Activated CD4-positive, CD25-positive, alpha-beta regulatory T cell treated with anti-CD3 and anti-CD28 coated beads, Interleukin-2, amount 50 U/mL, for 16 hours (primary cell): ENCODE measurements around the gene CMTM1.
"Not testable (repeated sequence)": the region's sequence is repeated elsewhere in the genome, so short reads cannot be mapped to it uniquely, and the experiment has no call there.

Experiments used
- DNase-seq: peaks from one replicate; pipeline ENCODE4 v3.0.0-alpha.2; 2020; ENCODE audit warnings: low read depth, low spot score

The CMTM1 gene

DNA sequence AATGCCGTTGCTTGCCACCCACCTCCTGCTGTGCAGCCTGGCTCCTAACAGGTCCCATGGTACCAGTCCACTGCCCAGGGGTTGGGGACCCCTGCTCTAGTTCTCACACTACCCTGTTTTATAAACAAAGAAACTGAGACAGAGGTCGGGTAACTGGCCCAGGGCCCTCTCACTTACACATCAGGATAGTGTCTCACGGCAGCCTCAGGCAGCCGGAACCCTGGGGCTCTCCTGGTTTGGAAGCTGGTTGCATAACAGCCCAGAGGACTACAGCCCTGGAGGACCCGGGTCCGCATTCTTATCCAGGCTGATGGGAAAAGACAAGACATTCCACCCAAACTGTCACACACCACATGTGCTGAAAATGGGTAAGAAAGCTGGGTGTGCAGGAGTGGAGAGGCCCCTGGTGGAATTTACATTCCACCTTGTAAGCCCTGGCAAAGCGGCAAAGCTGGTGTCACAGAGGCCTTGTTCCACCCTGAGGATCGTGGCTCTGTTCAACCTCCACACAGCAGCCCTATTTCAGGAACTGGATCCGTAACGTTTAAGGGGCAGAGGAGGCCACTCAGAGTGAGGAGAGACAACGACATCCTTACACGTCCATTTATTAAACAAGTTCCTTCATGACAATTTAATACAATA is 48.0 kb downstream of the CMTM1 start:
- no peak for DNase-seq

DNA sequence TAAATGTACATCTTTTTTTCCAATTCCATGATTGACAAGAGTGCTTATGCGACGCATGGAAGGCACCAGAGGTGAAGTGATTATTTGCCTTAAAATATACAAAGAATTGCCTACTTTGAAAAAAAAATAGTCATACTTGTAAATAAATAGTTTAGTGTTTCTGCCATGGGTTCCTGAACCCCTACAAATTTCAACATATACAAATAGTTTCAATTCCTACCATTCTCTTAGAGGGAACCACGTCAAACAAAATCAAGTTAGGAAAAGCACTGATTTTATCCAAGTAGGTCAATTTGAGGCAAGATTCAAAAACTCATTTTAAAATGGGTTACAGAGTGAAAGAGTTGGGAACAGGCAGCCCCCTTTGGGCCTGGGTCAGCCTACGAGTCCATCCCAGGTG is 49.9 kb downstream of the CMTM1 start:
- no peak for DNase-seq

DNA sequence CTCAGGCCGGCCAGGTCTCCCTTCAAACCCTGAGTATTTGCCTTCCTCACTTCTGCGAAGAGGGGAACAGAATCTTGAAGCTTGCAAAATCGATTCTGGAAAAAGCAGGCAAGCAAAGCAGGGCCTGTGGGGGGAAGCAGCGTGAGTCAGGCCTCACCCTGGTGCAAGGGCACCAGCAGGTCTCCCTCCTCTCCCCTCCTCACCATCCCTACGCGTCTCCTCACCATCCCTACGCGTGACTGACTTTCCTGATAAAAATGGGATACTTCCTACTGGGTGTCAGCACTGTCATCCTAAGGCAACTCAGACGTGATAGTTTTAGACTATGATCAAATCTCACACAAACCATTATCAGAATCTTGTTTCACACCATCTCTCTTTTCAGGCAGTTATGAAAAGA is 50.4 kb downstream of the CMTM1 start:
- DNase-seq, result no peak

DNA sequence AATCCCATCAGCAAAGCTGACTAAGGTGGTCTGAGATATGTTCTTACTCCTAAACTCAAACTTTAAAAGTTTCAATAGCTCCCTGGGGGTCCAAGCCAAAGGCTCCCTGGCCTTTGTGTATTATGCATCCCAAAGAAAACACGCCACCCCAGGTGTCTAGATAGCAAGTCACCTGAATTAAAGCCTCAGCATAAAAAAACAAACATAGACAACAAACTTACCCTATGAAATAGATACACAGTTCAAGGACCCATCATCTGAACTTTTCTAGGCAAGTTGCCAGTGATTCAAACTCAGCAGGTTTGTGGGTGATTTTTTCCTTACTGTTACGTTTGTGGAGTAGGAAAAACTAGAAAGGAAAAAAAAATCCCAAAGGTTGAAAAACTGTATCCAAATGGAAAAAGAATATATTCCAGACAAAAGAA is 50.8 kb downstream of the CMTM1 start:
- DNase-seq, result no peak

DNA sequence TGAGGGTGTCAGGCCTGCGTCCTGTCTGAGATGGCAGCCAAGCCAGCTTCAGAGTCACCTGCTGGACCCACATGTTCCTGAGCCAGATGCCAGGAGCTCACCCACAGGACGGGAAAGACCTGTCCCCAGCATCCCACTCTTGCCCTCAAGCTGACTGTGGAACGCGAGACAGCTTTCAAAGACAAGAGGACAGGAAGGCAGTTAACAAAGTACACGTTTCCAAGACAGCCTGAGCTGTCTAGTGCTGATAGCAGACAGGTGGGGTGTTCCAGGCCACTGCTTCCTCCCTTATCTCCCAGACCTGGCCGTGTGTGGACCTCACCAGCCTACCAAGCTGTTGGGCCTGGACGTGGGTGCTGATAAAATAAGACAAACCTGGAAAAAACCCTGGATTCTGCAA is 51.5 kb downstream of the CMTM1 start:
- no peak for DNase-seq

DNA sequence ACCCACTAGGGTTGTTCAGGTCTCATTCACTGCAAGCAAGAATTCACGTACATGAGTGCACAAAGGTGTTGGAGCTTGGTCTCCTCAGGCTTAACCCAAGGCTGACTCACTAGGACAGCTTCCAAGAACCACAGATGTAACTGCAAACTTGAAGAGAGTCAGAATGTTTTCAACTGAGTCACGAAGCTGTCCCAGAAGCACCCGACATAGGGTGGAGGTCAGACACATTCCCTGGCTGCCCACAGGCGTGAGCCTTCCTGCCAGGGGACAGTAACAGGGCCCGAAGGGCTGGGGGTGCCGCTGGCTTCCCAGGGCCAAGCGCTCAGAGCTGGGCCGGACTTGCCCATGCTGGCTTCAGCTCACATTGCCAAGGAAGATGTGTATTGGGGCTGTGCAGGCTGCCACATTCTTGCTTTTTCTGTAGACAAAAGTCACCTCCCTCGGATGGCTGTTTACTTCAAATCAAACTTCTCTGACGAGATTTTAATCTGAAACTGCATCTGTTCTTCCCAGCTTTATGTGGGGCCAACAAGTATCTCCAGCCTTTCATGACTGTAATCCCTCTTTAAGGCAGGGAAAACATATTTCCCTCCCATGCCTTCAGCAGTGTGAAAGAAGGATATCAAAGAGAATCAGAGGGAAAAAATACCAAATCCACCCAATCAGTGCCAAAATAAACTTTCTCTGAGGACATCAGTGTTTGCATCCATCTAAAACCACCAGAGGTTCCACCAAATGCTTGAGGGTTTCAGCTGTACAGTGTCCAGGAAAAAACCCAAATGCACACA is 52.5 kb downstream of the CMTM1 start:
- no peak for DNase-seq

DNA sequence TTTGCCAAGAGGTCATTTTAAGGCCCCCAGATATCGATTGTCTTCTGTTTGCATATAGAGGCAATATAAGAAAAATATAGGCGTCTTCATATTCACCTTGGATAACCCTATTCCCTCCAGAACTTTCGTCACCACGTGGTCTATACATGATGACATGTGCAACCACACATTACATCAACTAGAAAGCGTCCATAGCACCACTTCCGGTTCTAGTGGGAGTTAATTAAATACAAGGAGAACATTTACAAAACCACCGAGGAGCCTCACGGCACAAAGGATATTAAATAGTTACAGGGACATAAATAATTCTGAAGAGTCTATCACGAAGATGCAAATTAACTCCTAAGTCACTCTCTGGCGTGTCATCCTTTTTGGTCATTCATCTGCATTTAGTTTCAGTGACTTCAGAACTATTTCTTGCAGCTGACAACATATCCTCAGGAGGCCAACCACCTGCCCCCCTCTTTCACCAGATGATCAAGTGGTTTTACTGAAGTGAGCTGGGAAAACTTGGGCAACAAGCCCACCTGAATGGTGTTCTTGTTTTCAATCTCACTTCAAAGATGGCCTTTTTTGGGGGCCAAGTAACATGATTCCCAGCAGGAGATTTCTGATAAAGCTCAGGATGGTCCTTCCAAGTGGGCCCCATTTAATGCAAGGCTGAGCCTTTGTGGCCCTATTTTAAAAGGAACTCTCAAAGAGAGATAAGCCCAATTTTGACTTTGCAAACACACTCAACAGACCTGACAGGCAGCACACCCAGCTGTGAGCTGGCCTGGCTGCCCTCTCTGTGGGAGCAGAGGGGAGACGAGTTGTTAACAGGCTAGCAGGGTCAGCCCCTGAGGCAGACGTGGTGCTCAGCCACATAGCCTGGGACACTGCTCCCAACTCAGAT is 53.5 kb downstream of the CMTM1 start:
- no peak for DNase-seq

DNA sequence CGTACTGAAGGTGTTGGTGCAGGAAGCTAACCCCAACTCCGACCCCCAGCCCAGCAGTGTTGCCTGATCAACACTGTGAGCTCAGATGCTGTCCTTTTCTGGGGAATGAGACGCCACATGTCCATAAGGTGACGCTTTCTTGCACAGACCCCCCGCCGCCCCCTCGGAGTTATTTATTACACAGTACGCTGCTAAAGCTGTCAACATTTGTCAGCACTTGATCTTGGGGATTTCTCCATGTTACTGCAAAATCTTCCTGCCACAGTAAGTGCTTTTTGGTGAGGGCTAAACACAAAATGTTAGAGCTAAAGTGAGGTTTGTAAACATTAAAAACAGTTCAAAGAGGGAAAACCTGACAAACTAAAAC is 54.2 kb downstream of the CMTM1 start:
- DNase-seq, result no peak

DNA sequence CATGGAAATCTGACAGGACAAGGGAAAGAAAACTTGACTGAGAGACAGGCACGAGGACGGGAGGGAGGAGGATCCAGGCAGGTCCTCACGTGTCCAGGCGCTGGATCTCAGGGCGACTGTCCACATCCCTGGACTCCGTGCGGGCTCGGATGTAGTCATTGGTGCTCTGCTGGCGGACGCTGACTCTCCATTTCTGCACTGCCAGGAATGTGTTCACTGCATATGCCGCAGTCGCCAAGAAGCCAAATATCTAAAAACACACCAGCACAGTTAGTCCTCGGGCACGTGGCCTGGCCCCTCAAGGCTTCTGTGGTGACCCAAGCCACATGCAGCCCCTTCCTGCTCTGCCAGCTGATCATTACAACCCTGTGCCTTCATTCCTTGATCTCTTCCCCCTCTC is 55.7 kb downstream of the CMTM1 start:
- DNase-seq, result no peak

DNA sequence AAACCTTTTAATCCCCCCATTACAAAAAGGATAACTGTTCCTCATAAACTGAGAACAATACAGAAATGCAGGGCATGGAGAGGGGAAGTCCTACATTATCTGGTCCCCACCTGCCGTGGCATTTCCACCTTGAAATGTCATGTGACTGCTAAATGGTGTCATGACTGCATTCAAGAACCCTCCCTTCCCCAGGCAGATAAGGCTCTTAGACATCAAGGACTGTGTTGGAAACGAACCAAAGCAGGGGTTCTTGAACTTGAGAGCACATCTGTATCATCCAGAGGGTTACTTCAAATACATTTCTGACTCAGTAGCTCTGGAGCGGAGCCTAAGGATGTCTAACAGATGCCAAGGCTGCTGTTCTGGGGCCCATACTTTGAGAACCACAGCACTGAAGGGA is 56.6 kb downstream of the CMTM1 start:
- DNase-seq, result no peak

DNA sequence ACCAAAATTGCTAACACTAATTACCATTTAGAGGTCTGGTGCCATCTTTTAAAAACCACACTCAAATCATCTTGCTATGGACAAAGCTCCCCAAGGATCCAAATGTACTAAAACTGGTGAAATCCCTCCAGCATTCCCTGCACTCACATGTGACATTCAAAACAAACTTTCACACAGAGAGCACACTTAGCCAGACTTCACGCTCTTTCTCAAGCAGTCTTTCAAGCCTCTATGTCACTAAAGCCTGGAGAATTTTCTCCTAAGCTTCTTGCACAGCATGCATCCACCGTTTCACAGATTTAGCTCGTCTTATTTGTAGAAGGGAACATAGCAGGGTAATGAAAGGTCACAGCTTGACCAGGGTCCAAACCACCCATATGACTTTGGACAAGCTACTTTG is 57.5 kb downstream of the CMTM1 start:
- DNase-seq, result no peak

DNA sequence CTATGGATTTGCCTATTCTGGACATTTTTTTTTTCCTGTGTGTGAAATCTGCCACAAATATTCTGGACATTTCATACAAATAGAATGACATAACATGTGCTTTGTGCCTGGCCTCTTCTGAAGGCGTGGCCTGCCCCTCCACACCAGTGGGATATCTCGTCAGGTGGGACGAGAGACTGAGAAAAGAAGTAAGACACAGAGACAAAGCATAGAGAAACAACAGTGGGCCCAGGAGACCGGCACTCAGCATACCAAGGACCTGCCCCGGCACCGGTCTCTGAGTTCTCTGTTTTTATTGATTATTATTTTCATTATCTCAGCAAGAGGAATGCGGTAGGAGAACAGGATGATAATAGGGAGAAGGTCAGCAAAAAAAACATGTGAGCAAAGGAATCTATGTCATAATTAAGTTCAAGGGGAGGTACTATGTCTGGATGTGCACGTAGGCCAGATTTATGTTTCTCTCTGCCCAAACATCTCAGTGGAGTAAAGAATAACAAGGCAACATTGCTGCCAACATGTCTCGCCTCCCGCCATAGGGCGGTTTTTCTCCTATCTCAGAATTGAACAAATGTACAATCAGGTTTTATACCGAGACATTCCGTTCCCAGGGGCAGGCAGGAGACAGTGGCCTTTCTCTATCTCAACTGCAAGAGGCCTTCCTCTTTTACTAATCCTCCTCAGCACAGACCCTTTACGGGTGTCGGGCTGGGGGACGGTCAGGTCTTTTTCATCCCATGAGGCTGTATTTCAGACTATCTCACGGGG is 61.6 kb downstream of the CMTM1 start:
- not testable (repeated sequence) for DNase-seq
